Stomach (tissue), 4 donors: Measurements from ENCODE around the gene IRAK4.

Source experiments
- CTCF ChIP-seq, 7 experiments: fragments of 450-650 bp in 4 of 7; fragments of 200-600 bp in 3 of 7; sonication (generic) in 3 of 7; IDR thresholded peaks; one replicate each; pipeline ENCODE4 v1.5.1; 2016 to 2019; ENCODE audit warnings: antibody characterized with exemption in 7 of 7, control low read depth in 2 of 7, mild to moderate bottlenecking in 1 of 7
- EP300 ChIP-seq: sonication (generic); formaldehyde crosslinking; IDR thresholded peaks from one replicate; pipeline ENCODE4 v1.6.1; 2017; ENCODE audit warnings: antibody characterized with exemption
- POLR2AphosphoS5 ChIP-seq, 3 donors: sonication (generic); formaldehyde crosslinking; IDR thresholded peaks; one replicate each; pipeline ENCODE4 v1.6.1; 2016; ENCODE audit warnings: antibody characterized with exemption in 3 of 3

- TF ChIP-seq CTCF (IDR thresholded peaks at IDR 0.05) (no peak), EP300 (no peak), POLR2AphosphoS5 (IDR thresholded peaks at IDR 0.05) (no peak)
Observed at GRCh38 chr12:43754015-43754414, 4.7 kb upstream of the IRAK4 start.
